H1 (cell line): ENCODE measurements around the gene PRG3. TPM values are rescaled to one million over a fixed set of nuclear protein-coding genes. Genes with fewer than 3 reads are reported as not detected.

Source experiments
- CTCF ChIA-PET: fragments of 300-600 bp; sonication (Branson Sonifier 250); formaldehyde crosslinking; loops from one replicate; lab custom pipeline; 2021; ENCODE audit not compliant: partially characterized antibody; lab: Charles Lee
- POLR2A ChIA-PET: fragments of 300-600 bp; sonication (Branson Sonifier 250); formaldehyde crosslinking; loops from one replicate; lab custom pipeline; 2021; ENCODE audit warnings: inconsistent platforms; ENCODE audit not compliant: partially characterized antibody; lab: Charles Lee
- DNase-seq, 2 experiments: peaks; one replicate each; pipeline versions ENCODE4 v3.0.0 to v3.0.0-alpha.2; 2010 to 2022; ENCODE audit warnings: low spot score in 2 of 2, low read depth in 1 of 2, mixed read lengths in 1 of 2
- FAIRE-seq: peaks from 2 replicates; lab custom pipeline; 2011; peaks lifted over from hg19 to GRCh38; lab: Jason Lieb, UNC
- H2AFZ ChIP-seq: 2 replicates; pipeline ENCODE4 v1.8.1; 2012; ENCODE audit warnings: low read length, inconsistent platforms
- H2AK5ac ChIP-seq: 2 replicates; pipeline ENCODE4 v1.6.1; 2013; ENCODE audit warnings: low read depth, low read length
- H2BK120ac ChIP-seq: replicated peaks from 2 replicates; pipeline ENCODE3; 2013; ENCODE audit warnings: low read depth, low read length, inconsistent platforms
- H2BK12ac ChIP-seq: 2 replicates; pipeline ENCODE4 v1.6.1; 2013; ENCODE audit warnings: low read depth, low read length
- H2BK15ac ChIP-seq: 2 replicates; pipeline ENCODE4 v1.6.1; 2013; ENCODE audit warnings: low read length
- H2BK20ac ChIP-seq: 2 replicates; pipeline ENCODE4 v1.6.1; 2013; ENCODE audit warnings: low read length
- H2BK5ac ChIP-seq: 2 replicates; pipeline ENCODE4 v1.6.1; 2013; ENCODE audit warnings: low read depth, low read length
- H3K14ac ChIP-seq: 2 replicates; pipeline ENCODE4 v1.6.1; 2013; ENCODE audit warnings: inconsistent platforms; ENCODE audit not compliant: insufficient read length
- H3K18ac ChIP-seq: 2 replicates; pipeline ENCODE4 v1.6.1; 2013; ENCODE audit warnings: low read length; ENCODE audit errors: extremely low read depth
- H3K23ac ChIP-seq: 2 replicates; pipeline ENCODE4 v1.6.1; 2013; ENCODE audit warnings: inconsistent platforms; ENCODE audit not compliant: insufficient read length
- H3K23me2 ChIP-seq: 2 replicates; pipeline ENCODE4 v1.6.1; 2013; ENCODE audit warnings: low read depth, low read length
- H3K27ac ChIP-seq: 2 replicates; pipeline ENCODE4 v1.6.1; 2011; ENCODE audit warnings: low read depth, low read length, inconsistent platforms
- H3K27me3 ChIP-seq, 4 experiments: replicated peaks in 1 of 4; 1 replicate in 1 of 4; 2 replicates in 3 of 4; pipeline versions ENCODE4 v1.6.1 to v1.8.1; 2011 to 2013; ENCODE audit warnings: low read length in 3 of 4, mild to moderate bottlenecking in 3 of 4, inconsistent platforms in 2 of 4, mixed read lengths in 2 of 4, moderate library complexity in 1 of 4; ENCODE audit not compliant: control insufficient read depth in 3 of 4, insufficient read depth in 3 of 4; ENCODE audit errors: extremely low read depth in 1 of 4
- H3K36me3 ChIP-seq, 4 experiments: 2 replicates each; pipeline versions ENCODE4 v1.6.1 to v1.8.1; 2011 to 2013; ENCODE audit warnings: mild to moderate bottlenecking in 4 of 4, low read length in 3 of 4, moderate library complexity in 2 of 4, control low read depth in 1 of 4, inconsistent platforms in 1 of 4; ENCODE audit not compliant: insufficient read depth in 4 of 4, control insufficient read depth in 2 of 4
- H3K4ac ChIP-seq: replicated peaks from 2 replicates; pipeline ENCODE3; 2013; ENCODE audit warnings: low read length, low read depth, mixed read lengths, inconsistent platforms; ENCODE audit not compliant: insufficient read length
- H3K4me1 ChIP-seq, 4 experiments: replicated peaks in 1 of 4; 1 replicate in 1 of 4; 2 replicates in 3 of 4; pipeline versions ENCODE4 v1.6.1 to v1.8.1; 2011 to 2013; ENCODE audit warnings: low read length in 3 of 4, inconsistent platforms in 2 of 4, mixed read lengths in 1 of 4; ENCODE audit not compliant: insufficient read depth in 4 of 4, control insufficient read depth in 3 of 4
- H3K4me2 ChIP-seq, 2 experiments: 2 replicates each; pipeline versions ENCODE4 v1.6.1 to v1.8.1; 2011 to 2013; ENCODE audit warnings: low read depth in 2 of 2, low read length in 2 of 2, control low read depth in 1 of 2, inconsistent platforms in 1 of 2, mild to moderate bottlenecking in 1 of 2; ENCODE audit not compliant: insufficient read depth in 1 of 2
- H3K4me3 ChIP-seq, 4 experiments: fragments of 200-600, 300-600 bp in 1 of 4; sonication (generic), shearing (Covaris generic), sonication (Bioruptor Twin) in 1 of 4; 2 replicates each; pipeline versions ENCODE4 v1.5.1 to v1.8.1; 2011 to 2016; ENCODE audit warnings: low read length in 4 of 4, low read depth in 3 of 4, control low read depth in 2 of 4, inconsistent platforms in 2 of 4, mild to moderate bottlenecking in 2 of 4, mixed read lengths in 1 of 4, moderate library complexity in 1 of 4; ENCODE audit not compliant: insufficient read depth in 2 of 4; ENCODE audit errors: extremely low read depth in 1 of 4
- H3K56ac ChIP-seq: replicated peaks from 2 replicates; pipeline ENCODE3; 2013; ENCODE audit warnings: low read depth, mild to moderate bottlenecking, mixed read lengths, low read length, inconsistent platforms; ENCODE audit not compliant: insufficient read length
- H3K79me1 ChIP-seq: 2 replicates; pipeline ENCODE4 v1.6.1; 2013; ENCODE audit warnings: low read depth, low read length, control low read depth
- H3K79me2 ChIP-seq, 2 experiments: 2 replicates each; pipeline versions ENCODE4 v1.6.1 to v1.8.1; 2012 to 2013; ENCODE audit warnings: low read length in 2 of 2, mild to moderate bottlenecking in 2 of 2, inconsistent platforms in 1 of 2; ENCODE audit not compliant: insufficient read depth in 2 of 2, control insufficient read depth in 1 of 2
- H3K9ac ChIP-seq, 4 experiments: replicated peaks in 1 of 4; 1 replicate in 1 of 4; 2 replicates in 3 of 4; pipeline versions ENCODE4 v1.6.1 to v1.8.1; 2011 to 2013; ENCODE audit warnings: low read depth in 3 of 4, low read length in 3 of 4, control low read depth in 2 of 4, mild to moderate bottlenecking in 2 of 4, moderate library complexity in 2 of 4, inconsistent platforms in 1 of 4; ENCODE audit errors: extremely low read depth in 1 of 4
- H3K9me3 ChIP-seq, 2 experiments: 2 replicates each; pipeline versions ENCODE4 v1.6.1 to v1.8.1; 2012 to 2013; ENCODE audit warnings: mild to moderate bottlenecking in 2 of 2, moderate library complexity in 2 of 2, control low read depth in 1 of 2, inconsistent platforms in 1 of 2, low read depth in 1 of 2, low read length in 1 of 2, mixed read lengths in 1 of 2; ENCODE audit not compliant: insufficient read depth in 2 of 2
- H4K20me1 ChIP-seq, 2 experiments: replicated peaks in 1 of 2; 2 replicates each; pipeline versions ENCODE3 to v1.8.1; 2011 to 2013; ENCODE audit warnings: inconsistent platforms in 2 of 2, low read length in 2 of 2, mild to moderate bottlenecking in 1 of 2; ENCODE audit not compliant: insufficient read depth in 2 of 2, control insufficient read depth in 1 of 2
- H4K5ac ChIP-seq: 2 replicates; pipeline ENCODE4 v1.6.1; 2013; ENCODE audit warnings: low read length, low read depth, mixed read lengths, inconsistent platforms; ENCODE audit not compliant: insufficient read length
- H4K8ac ChIP-seq: 2 replicates; pipeline ENCODE4 v1.8.0; 2013; ENCODE audit warnings: mild to moderate bottlenecking, moderate library complexity, low read length, inconsistent platforms; ENCODE audit not compliant: insufficient read depth; ENCODE audit errors: extremely low read depth
- H4K91ac ChIP-seq: replicated peaks from 2 replicates; pipeline ENCODE3; 2013; ENCODE audit warnings: low read length, mixed read lengths, inconsistent platforms; ENCODE audit not compliant: insufficient read length
- BCL11A ChIP-seq, 2 experiments: IDR thresholded peaks; one replicate each; pipeline ENCODE4 v1.6.1; 2011; ENCODE audit warnings: low read depth in 2 of 2, low read length in 2 of 2, mild to moderate bottlenecking in 2 of 2
- JUN ChIP-seq: IDR thresholded peaks from 2 replicates; pipeline ENCODE4 v1.6.1; 2011; ENCODE audit warnings: low read depth, mild to moderate bottlenecking, improper control_type of control experiment, low read length
- JUND ChIP-seq: IDR thresholded peaks from 2 replicates; pipeline ENCODE4 v1.6.1; 2011; ENCODE audit warnings: mild to moderate bottlenecking, improper control_type of control experiment, low read length
- MAFK ChIP-seq: IDR thresholded peaks from 2 replicates; pipeline ENCODE4 v1.6.1; 2012; ENCODE audit warnings: low read depth, mild to moderate bottlenecking, improper control_type of control experiment, low read length
- PHF8 ChIP-seq: fragments of 200-600 bp; sonication (generic); conservative IDR thresholded peaks from 2 replicates; pipeline ENCODE4 v1.7.1; 2012; ENCODE audit warnings: low read depth, mild to moderate bottlenecking, inconsistent platforms, low read length, moderate library complexity
- POLR2A ChIP-seq, 2 experiments: IDR thresholded peaks; 1 replicate in 1 of 2; 2 replicates in 1 of 2; pipeline ENCODE4 v1.6.1; 2011; ENCODE audit warnings: low read depth in 2 of 2, low read length in 2 of 2, mild to moderate bottlenecking in 2 of 2; ENCODE audit errors: control extremely low read depth in 1 of 2
- POU5F1 ChIP-seq: IDR thresholded peaks from 2 replicates; pipeline ENCODE4 v1.6.1; 2011; ENCODE audit warnings: low read depth, mild to moderate bottlenecking, low read length, moderate library complexity
- RXRA ChIP-seq: IDR thresholded peaks from 2 replicates; pipeline ENCODE4 v1.6.1; 2011; ENCODE audit warnings: low read depth, mild to moderate bottlenecking, low read length, moderate library complexity; ENCODE audit not compliant: insufficient read depth
- TAF1 ChIP-seq: IDR thresholded peaks from 2 replicates; pipeline ENCODE4 v1.6.1; 2011; ENCODE audit warnings: mild to moderate bottlenecking, low read depth, low read length
- TBP ChIP-seq: IDR thresholded peaks from 2 replicates; pipeline ENCODE4 v1.6.1; 2011; ENCODE audit warnings: low read depth, low read length, improper control_type of control experiment
- WGBS, 2 experiments: shearing (Covaris generic) in 1 of 2; methylation state at CpG; one replicate each; pipeline versions ENCODE4 v1.1.6 to v1.1.7; 2013 to 2015; ENCODE audit warnings: low lambda C conversion rate in 2 of 2, mixed read lengths in 2 of 2, inconsistent platforms in 1 of 2, low coverage in 1 of 2, missing lambda C conversion rate in 1 of 2; ENCODE audit not compliant: insufficient replicate concordance in 2 of 2, insufficient coverage in 1 of 2, insufficient read length in 1 of 2; ENCODE audit errors: extremely low coverage in 1 of 2, missing lambda C conversion rate in 1 of 2; 5-methylcytosine and 5-hydroxymethylcytosine counted together
- polyA plus RNA-seq, 7 experiments: library from polyadenylated mRNA; depleted of rRNA in 3 of 7; stranded (reverse) in 5 of 7; unstranded in 2 of 7; fragments of >200 nt in 5 of 7; fragments of 200-250 nt in 2 of 7; gene quantifications; 1 replicate in 5 of 7; 2 replicates in 1 of 7; 4 replicates in 1 of 7; pipeline versions ENCODE4 v1.2.1 to v1.2.3, GENCODE V29; 2011 to 2013; ENCODE audit warnings: missing spikeins in 2 of 7, mixed read lengths in 2 of 7
- total RNA-seq: library from RNA; stranded (reverse); fragmentation: NEBNext Ultra II Directional; extraction: Animal tissue kit (Norgen Biotek cat#: 25700); gene quantifications from 2 replicates; pipeline ENCODE4 v1.2.1, GENCODE V29; 2021
- TF ChIP-seq, protein P1 (sequence below): IDR thresholded peaks from 2 replicates; pipeline ENCODE4 v1.6.1; 2012; ENCODE audit warnings: low read length, inconsistent platforms

The PRG3 gene
- total and polyA plus RNA-seq, 2 of the 8 experiments (the other 6 are each of a cell fraction or from before 2014, with no cell fraction given) = not detected

DNA sequence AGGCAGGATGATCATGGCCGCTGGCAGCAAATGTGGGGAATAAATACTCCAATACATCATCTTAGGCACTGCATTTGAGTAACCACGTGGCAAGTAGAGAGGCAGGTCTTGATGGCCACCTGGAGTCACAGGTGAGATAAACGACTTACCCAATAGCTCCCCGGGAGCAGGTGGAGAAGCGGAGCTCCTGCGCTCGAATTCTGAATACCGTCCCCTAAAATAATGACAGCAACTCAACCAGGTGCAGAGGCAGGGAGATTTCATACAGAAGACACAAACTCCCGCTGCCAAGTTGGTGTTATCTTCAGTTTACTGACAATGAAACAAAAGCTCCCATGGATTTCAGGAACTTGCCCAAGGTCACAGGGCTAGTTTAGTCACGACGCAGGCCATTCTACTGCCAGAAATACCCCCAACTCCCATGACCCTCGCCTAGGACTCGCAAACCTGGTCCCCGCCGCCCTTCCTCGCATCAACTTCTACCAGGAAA is 45.5 kb upstream of the PRG3 start:
- Histone ChIP-seq H2BK20ac (no peak overlapping the region), H3K4ac (peak overlapping the region; percentile 32), H3K23me2 (no peaks in the 10 kb centered on the region; the same call in 1 of the 2 replicates), H2BK12ac (peak overlapping the region; percentile 43; the same call in 1 of the 2 replicates), H3K4me2 (peak overlapping the region; percentile 71 to 84), H3K79me1 (peaks cover 4% of the 10 kb centered on the region; the same call in 1 of the 2 replicates), H3K4me3 (peak overlapping the region; percentile 53 to 65 (median 62)), H3K9me3 (no peaks in the 10 kb centered on the region), H3K4me1 (peaks cover 0 to 19% (median 13%) of the 10 kb centered on the region in 4 experiments; a peak in 6 of 7 replicates), H4K8ac (peak overlapping the region; percentile 85), H2BK5ac (no peak overlapping the region), H4K5ac (no peak overlapping the region), H2BK15ac (no peak overlapping the region), H3K56ac (no peak overlapping the region), H3K36me3 (peaks cover 0 to 14% (median 2%) of the 10 kb centered on the region in 4 experiments; a peak in 2 of 8 replicates), H3K23ac (no peak overlapping the region), H3K14ac (no peak overlapping the region), H3K27ac (no peak overlapping the region), H2BK120ac (no peak overlapping the region), H3K18ac (peak overlapping the region; percentile 36), H3K79me2 (no peaks in the 10 kb centered on the region), H4K91ac (no peak overlapping the region), H3K27me3 (peaks cover 0 to 11% (median 3%) of the 10 kb centered on the region in 4 experiments; a peak in 5 of 7 replicates), H2AFZ (no peak overlapping the region), H2AK5ac (no peak overlapping the region), H3K9ac (peak overlapping the region in 3 of 4 experiments; percentile 6 to 44 (median 39); a peak in 6 of 7 replicates), H4K20me1 (no peaks in the 10 kb centered on the region)
- peak in 1 of 2 experiments; percentile 51 for DNase-seq
- POLR2A ChIA-PET = interaction anchor here (1.0 to 1.3 kb wide), 2 partner anchors 10 to 11 kb away, joined by 3 to 5 read pairs; no protein-coding TSS in a partner anchor
- 16% methylated on average over 15 of the region's 16 CpGs; no CpG with 5 or more reads in 1 of the 2 experiments for WGBS, 2 experiments
- CTCF ChIA-PET = interaction anchor here (0.7 to 10.1 kb wide), 5 partner anchors 9 to 102 kb away, joined by 3 to 68 read pairs (median 5); partner anchors contain the start of gene RTN4RL2
- FAIRE-seq = peak; percentile 48
- TF ChIP-seq JUND (no peak), RXRA (no peak), BCL11A (IDR thresholded peaks at IDR 0.05; ENCODE audit: low read depth in 2 of 2, low read length in 2 of 2) (no peak), TBP (no peak), POLR2A (IDR thresholded peaks at IDR 0.05; ENCODE audit: control extremely low read depth in 1 of 2, low read depth in 2 of 2, low read length in 2 of 2) (peak in 1 of 2 experiments; percentile 10; a peak in 1 of 3 replicates), MAFK (no peak), TAF1 (no peak), POU5F1 (no peak), PHF8 (no peak), JUN (no peak)
- TF ChIP-seq, protein P1, sequence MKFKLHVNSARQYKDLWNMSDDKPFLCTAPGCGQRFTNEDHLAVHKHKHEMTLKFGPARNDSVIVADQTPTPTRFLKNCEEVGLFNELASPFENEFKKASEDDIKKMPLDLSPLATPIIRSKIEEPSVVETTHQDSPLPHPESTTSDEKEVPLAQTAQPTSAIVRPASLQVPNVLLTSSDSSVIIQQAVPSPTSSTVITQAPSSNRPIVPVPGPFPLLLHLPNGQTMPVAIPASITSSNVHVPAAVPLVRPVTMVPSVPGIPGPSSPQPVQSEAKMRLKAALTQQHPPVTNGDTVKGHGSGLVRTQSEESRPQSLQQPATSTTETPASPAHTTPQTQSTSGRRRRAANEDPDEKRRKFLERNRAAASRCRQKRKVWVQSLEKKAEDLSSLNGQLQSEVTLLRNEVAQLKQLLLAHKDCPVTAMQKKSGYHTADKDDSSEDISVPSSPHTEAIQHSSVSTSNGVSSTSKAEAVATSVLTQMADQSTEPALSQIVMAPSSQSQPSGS = no peak
